ENCODE measurements around the gene SNAI1. TPM values are rescaled to one million over a fixed set of nuclear protein-coding genes. Genes with fewer than 3 reads are reported as not detected.

The SNAI1 gene
- total and polyA plus RNA-seq, 2 donors (not counting 1 experiment from before 2014, with no cell fraction given), result 4.3 to 4.9 TPM

DNA sequence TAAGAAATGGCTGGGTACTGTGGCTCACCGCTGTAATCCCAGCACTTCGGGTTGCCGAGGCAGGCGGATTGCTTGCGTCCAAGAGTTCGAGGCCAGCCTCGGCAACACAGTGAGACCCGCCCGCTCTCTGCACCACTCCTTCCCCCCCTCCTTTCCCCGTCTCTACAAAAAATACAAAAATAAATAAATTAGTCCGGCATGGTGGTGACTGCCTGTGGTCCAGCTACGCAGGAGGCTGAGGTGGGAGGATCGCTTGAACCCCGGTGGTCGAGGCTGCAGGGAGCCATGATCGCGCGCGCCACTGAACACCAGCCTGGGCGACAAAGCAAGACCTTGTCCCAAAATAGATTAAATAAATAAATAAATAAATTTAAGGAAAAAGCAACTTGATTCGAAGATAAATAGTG, 47.0 kb upstream of the SNAI1 start:
- DNase-seq, result no peak
- H3K27me3 ChIP-seq (replicated peaks in 1 of 4; ENCODE audit: control extremely low read depth in 1 of 4, control insufficient read depth in 3 of 4, insufficient read depth in 4 of 4, low read length in 3 of 4), result no peaks in the 10 kb centered on the region
- H4K20me1 ChIP-seq (ENCODE audit: control insufficient read depth, insufficient read depth, low read length, poor library complexity, severe bottlenecking), result peaks cover 43% of the 10 kb centered on the region
- peak overlapping the region; percentile 88 for H3K27ac Mint-ChIP-seq
- peak overlapping the region; percentile 98 for H3K9ac ChIP-seq (ENCODE audit: low read length)
- peaks cover 43% of the 10 kb centered on the region for H3K4me1 Mint-ChIP-seq
- H3K27me3 Mint-ChIP-seq, result no peaks in the 10 kb centered on the region
- peaks cover 33 to 42% of the 10 kb centered on the region in 2 donors for H3K4me1 ChIP-seq (ENCODE audit: control insufficient read depth in 2 of 2, insufficient read depth in 2 of 2, low read length in 2 of 2)
- POLR2A ChIA-PET, result interaction anchor here (0.6 to 2.1 kb wide), 8 partner anchors 19 to 1040 kb away, joined by 3 to 19 read pairs (median 4); partner anchors contain the start of genes PEDS1 and ZNFX1
- H3K9me3 ChIP-seq (ENCODE audit: control extremely low read depth in 1 of 3, control insufficient read depth in 2 of 3, insufficient read depth in 1 of 3, low read length in 2 of 3), result no peaks in the 10 kb centered on the region
- H2AFZ ChIP-seq (ENCODE audit: insufficient read depth, low read depth, low read length, poor library complexity, severe bottlenecking), result peak overlapping the region; percentile 66
- no peaks in the 10 kb centered on the region for H3K9me3 Mint-ChIP-seq (ENCODE audit: insufficient read depth)
- peak overlapping the region; percentile 66 to 69 for H3K27ac ChIP-seq (ENCODE audit: low read length in 2 of 2)
- TF ChIP-seq, protein P1, sequence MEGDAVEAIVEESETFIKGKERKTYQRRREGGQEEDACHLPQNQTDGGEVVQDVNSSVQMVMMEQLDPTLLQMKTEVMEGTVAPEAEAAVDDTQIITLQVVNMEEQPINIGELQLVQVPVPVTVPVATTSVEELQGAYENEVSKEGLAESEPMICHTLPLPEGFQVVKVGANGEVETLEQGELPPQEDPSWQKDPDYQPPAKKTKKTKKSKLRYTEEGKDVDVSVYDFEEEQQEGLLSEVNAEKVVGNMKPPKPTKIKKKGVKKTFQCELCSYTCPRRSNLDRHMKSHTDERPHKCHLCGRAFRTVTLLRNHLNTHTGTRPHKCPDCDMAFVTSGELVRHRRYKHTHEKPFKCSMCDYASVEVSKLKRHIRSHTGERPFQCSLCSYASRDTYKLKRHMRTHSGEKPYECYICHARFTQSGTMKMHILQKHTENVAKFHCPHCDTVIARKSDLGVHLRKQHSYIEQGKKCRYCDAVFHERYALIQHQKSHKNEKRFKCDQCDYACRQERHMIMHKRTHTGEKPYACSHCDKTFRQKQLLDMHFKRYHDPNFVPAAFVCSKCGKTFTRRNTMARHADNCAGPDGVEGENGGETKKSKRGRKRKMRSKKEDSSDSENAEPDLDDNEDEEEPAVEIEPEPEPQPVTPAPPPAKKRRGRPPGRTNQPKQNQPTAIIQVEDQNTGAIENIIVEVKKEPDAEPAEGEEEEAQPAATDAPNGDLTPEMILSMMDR (IDR thresholded peaks at IDR 0.05), result no peak
- no peak for TF ChIP-seq EZH2 (IDR thresholded peaks at IDR 0.05; ENCODE audit: borderline replicate concordance, insufficient read depth, low read depth, low read length, poor library complexity, severe bottlenecking)
- intact Hi-C loops (cut with micrococcal nuclease), result loop anchor here (1.0 to 5.0 kb wide), 7 partner anchors 7 to 797 kb away; partner anchors contain the start of genes PARD6B, SLC9A8 and SPATA2
- 14% methylated on average over 6 of the region's 21 CpGs for WGBS (ENCODE audit: insufficient coverage)
- CTCF ChIA-PET, result interaction anchor here (0.5 to 2.1 kb wide), 8 partner anchors 9 to 255 kb away, joined by 3 to 10 read pairs (median 4); partner anchors contain the start of gene CEBPB
- peaks cover 1 to 3% of the 10 kb centered on the region in 2 experiments for H3K36me3 ChIP-seq (replicated peaks in 1 of 2; ENCODE audit: control extremely low read depth in 1 of 2, control insufficient read depth in 1 of 2, extremely low read depth in 1 of 2, insufficient read depth in 2 of 2, low read length in 1 of 2)
- peak overlapping the region; percentile 87 for H3K4me2 ChIP-seq (replicated peaks; ENCODE audit: low read depth, low read length, poor library complexity, severe bottlenecking)
- peak; percentile 2 for ATAC-seq (ENCODE audit: low read depth)
- peak overlapping the region; percentile 59 to 99 (median 94) for H3K4me3 ChIP-seq (ENCODE audit: control extremely low read depth in 1 of 5, extremely low read depth in 1 of 5, insufficient read depth in 1 of 5, low read depth in 2 of 5, low read length in 4 of 5)
- H3K79me2 ChIP-seq (ENCODE audit: control insufficient read depth, insufficient read depth, low read length), result peaks cover 52% of the 10 kb centered on the region
- peak overlapping the region; percentile 99 for H3K4me3 Mint-ChIP-seq

All from B cell (primary cell).